Measurements from ENCODE around the gene RICTOR. TPM values are rescaled to one million over a fixed set of nuclear protein-coding genes. Genes with fewer than 3 reads are reported as not detected.

RICTOR gene
- total RNA-seq, 4 donors from 2014 or later, result 11.1 to 32.6 (median 18.2) TPM

- intact Hi-C loops (cut with DNase I), result no loop called here
- DNase-seq, result no peak
- 72 to 80% methylated on average over 4 of the region's 4 CpGs for WGBS, 2 donors
- Histone ChIP-seq H3K4me1 (no peaks in the 10 kb centered on the region), H3K4me3 (no peak overlapping the region), H3K9me3 (no peaks in the 10 kb centered on the region), H3K27me3 (no peaks in the 10 kb centered on the region), H3K27ac (no peak overlapping the region), H3K36me3 (no peaks in the 10 kb centered on the region)
- TF ChIP-seq, protein P1, sequence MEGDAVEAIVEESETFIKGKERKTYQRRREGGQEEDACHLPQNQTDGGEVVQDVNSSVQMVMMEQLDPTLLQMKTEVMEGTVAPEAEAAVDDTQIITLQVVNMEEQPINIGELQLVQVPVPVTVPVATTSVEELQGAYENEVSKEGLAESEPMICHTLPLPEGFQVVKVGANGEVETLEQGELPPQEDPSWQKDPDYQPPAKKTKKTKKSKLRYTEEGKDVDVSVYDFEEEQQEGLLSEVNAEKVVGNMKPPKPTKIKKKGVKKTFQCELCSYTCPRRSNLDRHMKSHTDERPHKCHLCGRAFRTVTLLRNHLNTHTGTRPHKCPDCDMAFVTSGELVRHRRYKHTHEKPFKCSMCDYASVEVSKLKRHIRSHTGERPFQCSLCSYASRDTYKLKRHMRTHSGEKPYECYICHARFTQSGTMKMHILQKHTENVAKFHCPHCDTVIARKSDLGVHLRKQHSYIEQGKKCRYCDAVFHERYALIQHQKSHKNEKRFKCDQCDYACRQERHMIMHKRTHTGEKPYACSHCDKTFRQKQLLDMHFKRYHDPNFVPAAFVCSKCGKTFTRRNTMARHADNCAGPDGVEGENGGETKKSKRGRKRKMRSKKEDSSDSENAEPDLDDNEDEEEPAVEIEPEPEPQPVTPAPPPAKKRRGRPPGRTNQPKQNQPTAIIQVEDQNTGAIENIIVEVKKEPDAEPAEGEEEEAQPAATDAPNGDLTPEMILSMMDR (IDR thresholded peaks at IDR 0.05), result no peak
- no peak for TF ChIP-seq POLR2A (IDR thresholded peaks at IDR 0.05)
Observed at GRCh38 chr5:39102684-39103155, 28.5 kb upstream of the RICTOR start.

DNA sequence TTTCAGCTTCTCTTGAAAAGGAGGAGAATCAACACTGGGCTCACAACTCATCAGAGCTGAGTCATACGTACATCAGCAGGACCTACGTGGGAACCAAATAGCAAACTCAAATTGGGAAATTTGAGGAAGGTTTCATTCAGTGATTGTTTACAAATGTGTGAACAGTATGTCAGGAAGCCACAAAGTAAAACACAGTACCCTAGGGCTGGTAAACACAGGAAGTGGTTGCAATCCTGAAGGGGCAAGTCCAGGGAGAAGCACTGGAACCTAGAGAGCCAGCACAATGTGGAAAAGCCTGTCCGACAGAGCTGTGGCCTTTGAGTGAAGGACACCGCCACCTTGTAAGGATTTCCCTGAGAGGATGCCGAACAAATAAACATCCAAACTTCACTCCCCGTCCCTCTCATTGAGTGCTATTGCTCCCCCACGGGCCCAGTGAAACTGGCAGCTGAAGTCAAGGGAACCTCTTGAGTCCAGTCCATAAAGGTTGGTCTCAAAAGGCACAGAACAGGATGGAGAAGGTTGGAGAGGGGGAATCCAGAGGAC is 26.7 kb upstream of the RICTOR start:
- intact Hi-C loops (cut with DNase I), result no loop called here
- no peaks in the 10 kb centered on the region for H3K9me3 ChIP-seq
- H3K36me3 ChIP-seq, result no peaks in the 10 kb centered on the region
- no peak for TF ChIP-seq POLR2A (IDR thresholded peaks at IDR 0.05)
- TF ChIP-seq, protein P1 (IDR thresholded peaks at IDR 0.05), result no peak
- no peak for DNase-seq
- no peaks in the 10 kb centered on the region for H3K27me3 ChIP-seq
- WGBS, 2 donors, result 32 to 60% methylated on average over 7 of the region's 7 CpGs
- no peak overlapping the region for H3K27ac ChIP-seq
- H3K4me3 ChIP-seq, result no peak overlapping the region
- H3K4me1 ChIP-seq, result no peaks in the 10 kb centered on the region

- H3K4me3 ChIP-seq, result no peak overlapping the region
- H3K27me3 ChIP-seq, result no peaks in the 10 kb centered on the region
- no peaks in the 10 kb centered on the region for H3K4me1 ChIP-seq
- 75 to 81% methylated on average over 6 of the region's 6 CpGs for WGBS, 2 donors
- intact Hi-C loops (cut with DNase I), result no loop called here
- no peaks in the 10 kb centered on the region for H3K9me3 ChIP-seq
- H3K27ac ChIP-seq, result no peak overlapping the region
- no peak for TF ChIP-seq POLR2A (IDR thresholded peaks at IDR 0.05)
- H3K36me3 ChIP-seq, result no peaks in the 10 kb centered on the region
- DNase-seq, result no peak
Observed at GRCh38 chr5:39100301-39100850, 26.2 kb upstream of the RICTOR start.

DNA sequence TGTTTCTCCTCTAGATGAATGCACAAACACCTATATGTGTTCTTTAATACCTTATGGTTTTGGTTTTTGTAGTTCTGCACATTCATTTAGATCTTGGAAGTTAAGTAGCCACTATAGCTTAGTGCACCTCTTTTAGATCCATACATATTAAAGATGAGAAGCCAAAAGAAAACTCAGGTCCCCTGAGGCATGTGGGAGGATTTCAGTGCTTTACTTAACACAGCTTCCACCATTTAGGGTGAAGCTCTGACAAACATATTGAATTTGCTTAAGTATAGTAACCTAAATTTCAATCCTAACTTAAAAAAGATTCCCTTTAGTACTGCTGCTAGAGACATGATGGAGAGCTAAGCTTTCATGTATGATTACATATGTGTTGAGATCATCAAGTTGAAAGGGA is 25.6 kb upstream of the RICTOR start:
- DNase-seq, result no peak
- Histone ChIP-seq H3K4me1 (no peaks in the 10 kb centered on the region), H3K9me3 (no peaks in the 10 kb centered on the region), H3K27me3 (peaks cover 0 to 2% (median 0%) of the 10 kb centered on the region in 4 donors), H3K36me3 (no peaks in the 10 kb centered on the region), H3K27ac (no peak overlapping the region), H3K4me3 (no peak overlapping the region)
- TF ChIP-seq, protein P1 (IDR thresholded peaks at IDR 0.05), result no peak
- no peak for TF ChIP-seq POLR2A (IDR thresholded peaks at IDR 0.05)
- intact Hi-C loops (cut with DNase I), result no loop called here

DNA sequence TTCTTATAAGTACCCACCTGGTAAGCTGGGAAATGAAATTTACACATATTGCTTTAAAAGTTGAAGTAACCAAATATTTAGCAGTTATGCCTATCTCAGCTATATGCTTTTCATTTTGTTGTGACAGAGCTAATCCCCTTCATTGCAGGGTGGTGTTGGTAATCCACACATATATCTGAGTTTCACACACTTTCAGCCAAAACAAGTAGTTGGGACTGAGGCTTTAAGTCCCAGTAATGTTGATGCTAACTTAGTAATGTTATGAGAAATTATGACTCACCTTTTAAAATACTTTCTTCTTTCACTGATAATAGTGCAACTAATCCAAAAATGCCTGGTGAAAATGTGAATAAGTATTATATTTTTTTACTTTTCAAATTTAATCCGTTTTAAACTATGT is 19.2 kb upstream of the RICTOR start:
- no peaks in the 10 kb centered on the region for H3K36me3 ChIP-seq
- H3K4me1 ChIP-seq, result peaks cover 0 to 8% (median 0%) of the 10 kb centered on the region in 3 donors
- no peak for DNase-seq
- peaks cover 0 to 24% (median 0%) of the 10 kb centered on the region in 4 donors for H3K27me3 ChIP-seq
- WGBS, 2 donors, result 29% methylated on average over 1 of the region's 1 CpG
- H3K4me3 ChIP-seq, result no peak overlapping the region
- no peak overlapping the region for H3K27ac ChIP-seq
- intact Hi-C loops (cut with DNase I), result no loop called here
- no peak for TF ChIP-seq POLR2A (IDR thresholded peaks at IDR 0.05)
- H3K9me3 ChIP-seq, result peaks cover 0 to 9% (median 0%) of the 10 kb centered on the region in 3 donors

DNA sequence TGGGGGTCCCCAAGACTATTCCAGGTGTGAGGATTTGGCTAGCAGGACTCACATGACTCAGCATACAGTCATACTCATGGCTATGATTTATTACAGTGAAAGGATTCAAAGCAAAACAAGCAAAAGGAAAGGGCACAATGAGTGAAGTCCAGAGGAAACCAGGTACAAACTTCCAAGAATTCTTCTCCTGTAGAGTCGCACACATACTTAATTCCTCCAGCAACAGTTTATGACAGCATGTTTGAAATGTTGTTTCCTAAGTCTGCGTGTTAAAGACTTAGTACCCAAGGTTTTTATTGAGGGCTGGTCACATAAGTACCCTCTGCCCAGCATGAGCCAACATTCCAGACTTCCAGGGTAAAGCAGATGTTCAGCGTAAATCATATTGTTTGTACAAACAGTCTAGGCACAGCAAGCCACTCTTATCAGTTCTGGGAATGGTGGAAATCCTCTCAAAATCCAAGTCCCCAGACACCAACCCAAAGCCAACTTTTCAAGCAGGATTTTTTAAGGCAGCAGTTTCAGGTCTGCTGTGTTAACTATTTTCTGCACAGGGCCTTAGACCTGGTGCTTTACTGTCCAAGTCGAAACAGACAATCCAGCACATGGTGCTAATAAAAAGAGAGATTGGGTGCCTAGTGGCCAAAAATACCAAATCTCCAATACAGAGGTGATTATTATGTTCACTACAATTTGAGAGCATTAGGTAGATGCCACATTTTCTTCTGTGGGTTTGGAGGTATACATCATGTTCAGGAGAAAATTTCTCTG is 18.6 kb upstream of the RICTOR start:
- Histone ChIP-seq H3K27me3 (peaks cover 0 to 24% (median 0%) of the 10 kb centered on the region in 4 donors), H3K27ac (no peak overlapping the region), H3K9me3 (peaks cover 0 to 9% (median 0%) of the 10 kb centered on the region in 3 donors), H3K36me3 (no peaks in the 10 kb centered on the region), H3K4me3 (no peak overlapping the region), H3K4me1 (peaks cover 0 to 8% (median 0%) of the 10 kb centered on the region in 3 donors)
- intact Hi-C loops (cut with DNase I), result no loop called here
- DNase-seq, result no peak
- 39 to 53% methylated on average over 4 of the region's 4 CpGs for WGBS, 2 donors
- TF ChIP-seq POLR2A (IDR thresholded peaks at IDR 0.05), result no peak
- TF ChIP-seq, protein P1 (IDR thresholded peaks at IDR 0.05), result no peak

Data from esophagus squamous epithelium (tissue), 5 donors.